IMR-90 (cell line): ENCODE results near the gene RPH3AL. TPM values are rescaled to one million over a fixed set of nuclear protein-coding genes. Genes with fewer than 3 reads are reported as not detected.

ENCODE experiments used
- ATAC-seq: fragments of 200-7000 bp; cut with Tn5 transposase; 2 replicates; pipeline ENCODE4 v1.9.1; 2020; ENCODE audit warnings: low read depth, mild to moderate bottlenecking, moderate library complexity
- BruUV-seq: library from RNA; stranded (reverse); fragments of 400-500 nt; replicated peaks from 2 replicates; lab custom pipeline; 2021; lab: Mats Ljungman, UMichigan
- CTCF ChIA-PET: fragments of 300-600 bp; formaldehyde crosslinking; extraction: SDS; loops from one replicate; lab custom pipeline; 2021; ENCODE audit warnings: antibody characterized with exemption; lab: Yijun Ruan, JAX
- POLR2A ChIA-PET: fragments of 300-600 bp; sonication (Branson Sonifier 250); formaldehyde crosslinking; loops from one replicate; lab custom pipeline; 2022; ENCODE audit warnings: antibody characterized with exemption; ENCODE audit not compliant: unreplicated experiment; lab: Charles Lee
- DNase-seq: peaks from one replicate; pipeline ENCODE4 v3.0.0; 2013
- H2AFZ ChIP-seq: replicated peaks from 2 replicates; pipeline ENCODE3; 2013; ENCODE audit warnings: low read length, mild to moderate bottlenecking; ENCODE audit not compliant: poor library complexity
- H2AK5ac ChIP-seq: 2 replicates; pipeline ENCODE4 v1.6.1; 2013; ENCODE audit warnings: low read depth, low read length, inconsistent platforms
- H2AK9ac ChIP-seq: replicated peaks from 2 replicates; pipeline ENCODE3; 2013; ENCODE audit warnings: mild to moderate bottlenecking, low read depth, low read length, moderate library complexity; ENCODE audit not compliant: poor library complexity
- H2BK120ac ChIP-seq: 2 replicates; pipeline ENCODE4 v1.6.1; 2013; ENCODE audit warnings: low read depth, low read length, inconsistent platforms
- H2BK15ac ChIP-seq: 3 replicates; pipeline ENCODE4 v1.6.1; 2013; ENCODE audit warnings: low read depth, low read length, inconsistent platforms
- H2BK20ac ChIP-seq: 2 replicates; pipeline ENCODE4 v1.6.1; 2013; ENCODE audit warnings: low read depth, mild to moderate bottlenecking, inconsistent platforms, low read length, moderate library complexity
- H2BK5ac ChIP-seq: 2 replicates; pipeline ENCODE4 v1.6.1; 2013; ENCODE audit warnings: mild to moderate bottlenecking, low read depth, low read length, inconsistent platforms; ENCODE audit not compliant: poor library complexity, severe bottlenecking
- H3K14ac ChIP-seq: replicated peaks from 2 replicates; pipeline ENCODE4 v1.6.1; 2013; ENCODE audit warnings: low read depth, low read length, inconsistent platforms
- H3K18ac ChIP-seq: 2 replicates; pipeline ENCODE4 v1.6.1; 2013; ENCODE audit warnings: low read depth, low read length, control low read depth
- H3K23ac ChIP-seq: 2 replicates; pipeline ENCODE4 v1.6.1; 2013; ENCODE audit warnings: low read depth, low read length, inconsistent platforms
- H3K27ac ChIP-seq: 2 replicates; pipeline ENCODE4 v1.5.1; 2013; ENCODE audit warnings: mild to moderate bottlenecking, control low read depth, low read length; ENCODE audit not compliant: insufficient read depth
- H3K27me3 ChIP-seq: 2 replicates; pipeline ENCODE4 v1.6.1; 2013; ENCODE audit warnings: low read length; ENCODE audit not compliant: control insufficient read depth, insufficient read depth
- H3K36me3 ChIP-seq: 2 replicates; pipeline ENCODE4 v1.6.1; 2013; ENCODE audit warnings: low read length, mixed read lengths; ENCODE audit not compliant: control insufficient read depth, insufficient read depth
- H3K4ac ChIP-seq: 2 replicates; pipeline ENCODE4 v1.6.1; 2013; ENCODE audit warnings: low read depth, low read length, inconsistent platforms
- H3K4me1 ChIP-seq: 2 replicates; pipeline ENCODE4 v1.6.1; 2013; ENCODE audit warnings: low read length, mixed read lengths; ENCODE audit not compliant: control insufficient read depth, insufficient read depth
- H3K4me2 ChIP-seq: 2 replicates; pipeline ENCODE4 v1.6.1; 2013; ENCODE audit warnings: low read depth, mild to moderate bottlenecking, control low read depth, low read length, moderate library complexity
- H3K4me3 ChIP-seq: 2 replicates; pipeline ENCODE4 v1.5.1; 2013; ENCODE audit warnings: low read depth, mild to moderate bottlenecking, control low read depth, low read length, moderate library complexity; ENCODE audit not compliant: insufficient read depth
- H3K56ac ChIP-seq: 2 replicates; pipeline ENCODE4 v1.6.1; 2013; ENCODE audit warnings: low read length, inconsistent platforms; ENCODE audit not compliant: insufficient read depth; ENCODE audit errors: extremely low read depth
- H3K79me1 ChIP-seq, 2 experiments: 2 replicates each; pipeline ENCODE4 v1.6.1; 2013; ENCODE audit warnings: low read length in 2 of 2, inconsistent platforms in 1 of 2, low read depth in 1 of 2
- H3K9ac ChIP-seq: 2 replicates; pipeline ENCODE4 v1.6.1; 2013; ENCODE audit warnings: low read depth, low read length, control low read depth
- H3K9me1 ChIP-seq: 2 replicates; pipeline ENCODE4 v1.6.1; 2013; ENCODE audit warnings: low read length, inconsistent platforms; ENCODE audit not compliant: insufficient read depth
- H3K9me3 ChIP-seq: 2 replicates; pipeline ENCODE4 v1.6.1; 2013; ENCODE audit warnings: low read length; ENCODE audit not compliant: control insufficient read depth, insufficient read depth
- H4K20me1 ChIP-seq: 2 replicates; pipeline ENCODE4 v1.6.1; 2013; ENCODE audit warnings: low read length, inconsistent platforms; ENCODE audit not compliant: insufficient read depth
- H4K5ac ChIP-seq: 2 replicates; pipeline ENCODE4 v1.6.1; 2013; ENCODE audit warnings: mild to moderate bottlenecking, low read depth, low read length, control low read depth
- H4K8ac ChIP-seq, 2 experiments: 2 replicates each; pipeline ENCODE4 v1.6.1; 2013; ENCODE audit warnings: low read depth in 2 of 2, low read length in 2 of 2, control low read depth in 1 of 2, inconsistent platforms in 1 of 2
- H4K91ac ChIP-seq: 2 replicates; pipeline ENCODE4 v1.6.1; 2013; ENCODE audit warnings: low read depth, low read length, inconsistent platforms; ENCODE audit not compliant: insufficient read depth
- MAFK ChIP-seq: IDR thresholded peaks from 2 replicates; pipeline ENCODE4 v1.6.1; 2012; ENCODE audit warnings: low read depth, low read length, improper control_type of control experiment
- WGBS, 2 experiments: methylation state at CpG; one replicate each; pipeline versions ENCODE4 v1.1.5 to v1.1.7; 2013; ENCODE audit warnings: missing lambda C conversion rate in 2 of 2; ENCODE audit not compliant: insufficient read length in 1 of 2; ENCODE audit errors: extremely low coverage in 2 of 2; 5-methylcytosine and 5-hydroxymethylcytosine counted together
- dilution Hi-C: fragments of 300-500 bp; cut with HindIII; formaldehyde crosslinking; loops from one replicate; pipeline ENCODE4 v1.14.3; 2018; ENCODE audit warnings: low sequenced_read_pairs; ENCODE audit not compliant: unreplicated experiment
- in situ Hi-C: fragments of 300-500 bp; cut with MboI; formaldehyde crosslinking; loops from 3 replicates; pipeline ENCODE4 v1.14.3; 2019; ENCODE audit warnings: low sequenced_read_pairs, inconsistent platforms, mixed read lengths
- intact Hi-C: fragments of 100-400 bp; cut with micrococcal nuclease; formaldehyde crosslinking; loops from 2 replicates; pipeline ENCODE4 v1.10.0; 2022
- polyA plus RNA-seq, 3 experiments: library from polyadenylated mRNA; depleted of rRNA; stranded (reverse); fragments of >200 nt; gene quantifications; 2 replicates each; pipeline ENCODE4 v1.2.3, GENCODE V29; 2012; ENCODE audit warnings: low replicate concordance in 1 of 3
- total RNA-seq: library from RNA; depleted of rRNA; stranded (reverse); fragments of >200 nt; gene quantifications from 2 replicates; pipeline ENCODE4 v1.2.3, GENCODE V29; 2012

Gene RPH3AL
- total and polyA plus RNA-seq, 2 of the 4 experiments (the other 2 are of a cell fraction), result 1.8 to 2.5 TPM

- no peaks in the 10 kb centered on the region for H3K4me1 ChIP-seq
- H4K20me1 ChIP-seq, result no peaks in the 10 kb centered on the region
- ATAC-seq, result no peak
- H4K5ac ChIP-seq, result no peak overlapping the region
- ChIA-PET POLR2A (no interaction called here), CTCF (no interaction called here)
- no peak overlapping the region for H3K23ac ChIP-seq
- in situ Hi-C loops, result no loop called here
- H2BK20ac ChIP-seq, result no peak overlapping the region
- dilution Hi-C loops, result no loop called here
- no peaks in the 10 kb centered on the region for H3K36me3 ChIP-seq
- H3K18ac ChIP-seq, result no peak overlapping the region
- peaks cover 9% of the 10 kb centered on the region for H3K27me3 ChIP-seq
- H3K4me3 ChIP-seq, result no peak overlapping the region
- no peak overlapping the region for H4K8ac ChIP-seq
- H3K9me3 ChIP-seq, result peaks cover 7% of the 10 kb centered on the region
- 68% methylated on average over 4 of the region's 8 CpGs; no CpG with 5 or more reads in 1 of the 2 experiments for WGBS, 2 experiments
- intact Hi-C loops, result no loop called here
- no peak overlapping the region for H2BK15ac ChIP-seq
- H2AK5ac ChIP-seq, result no peak overlapping the region
- H3K4ac ChIP-seq, result no peak overlapping the region
- H2BK120ac ChIP-seq, result no peak overlapping the region
- no peak overlapping the region for H3K27ac ChIP-seq
- no peak for DNase-seq
- no TSS peak for BruUV-seq
- H2BK5ac ChIP-seq, result no peak overlapping the region
- no peaks in the 10 kb centered on the region for H3K79me1 ChIP-seq
- no peak overlapping the region for H3K56ac ChIP-seq
- no peak overlapping the region for H3K4me2 ChIP-seq
- H3K14ac ChIP-seq, result no peak overlapping the region
- H2AFZ ChIP-seq, result no peak overlapping the region
- no peak overlapping the region for H3K9ac ChIP-seq
- H2AK9ac ChIP-seq, result no peak overlapping the region
- no peak overlapping the region for H4K91ac ChIP-seq
- H3K9me1 ChIP-seq, result no peaks in the 10 kb centered on the region
- TF ChIP-seq MAFK, result no peak
These were observed 142.2 kb downstream of the RPH3AL start for GRCh38 chr17:210402-210801.
